RCC 7860 (cell line): Measurements from ENCODE around the gene MCF2L2.
A peak's percentile ranks its signal among the peaks of the same experiment; 100 is the strongest.

Source experiments
- DNase-seq: peaks from one replicate; pipeline ENCODE4 v3.0.0-alpha.2; 2015; ENCODE audit warnings: low spot score
- FAIRE-seq: peaks from 2 replicates; lab custom pipeline; 2012; peaks lifted over from hg19 to GRCh38; lab: Jason Lieb, UNC

MCF2L2 gene

DNA sequence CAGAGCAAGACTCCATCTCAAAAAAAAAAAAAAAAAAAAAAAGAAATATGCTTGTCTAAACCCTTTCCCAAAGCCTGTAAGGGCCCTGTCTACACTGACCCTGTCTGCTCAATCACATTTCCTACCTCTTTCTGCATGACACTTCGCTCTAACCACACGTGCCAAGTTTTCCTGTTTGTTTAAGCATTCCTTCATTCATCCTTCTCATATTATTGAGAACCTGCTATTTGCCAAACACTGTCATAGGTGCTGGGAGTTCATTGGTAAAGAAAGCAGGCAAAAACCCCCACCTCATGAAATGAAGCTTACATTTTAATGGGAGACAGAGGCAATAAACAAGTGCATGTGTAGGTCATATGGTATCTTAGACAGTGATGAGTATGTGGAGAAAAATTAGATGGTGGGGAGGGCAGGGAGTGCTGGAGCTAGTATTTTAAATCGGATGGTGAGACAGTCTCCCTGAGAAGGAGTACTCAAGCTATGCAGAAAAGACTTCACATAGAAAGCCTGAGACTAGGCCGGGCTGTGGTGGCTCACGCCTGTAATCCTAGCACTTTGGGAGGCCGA is 127.3 kb downstream of the MCF2L2 start:
- DNase-seq: no peak
- FAIRE-seq: no peak

DNA sequence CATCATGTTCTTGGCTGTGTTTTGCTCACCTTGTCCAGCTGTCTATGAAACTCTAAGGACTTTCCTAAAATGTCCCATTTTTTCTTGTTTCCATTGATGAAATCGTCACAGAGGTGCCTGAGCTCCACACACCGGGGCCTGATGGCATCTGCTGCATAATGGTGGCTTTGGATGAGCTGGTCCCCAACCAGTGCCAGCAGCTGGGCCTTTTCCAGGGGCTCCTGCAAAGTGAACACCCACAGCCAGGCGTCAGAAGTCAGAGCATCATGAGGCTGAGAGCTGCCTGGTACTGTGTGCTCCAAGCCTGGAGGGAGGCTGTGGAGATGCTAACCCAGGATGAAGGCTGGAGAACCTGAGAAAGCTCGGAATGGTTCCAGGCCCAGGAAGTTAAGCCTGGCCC is 128.4 kb downstream of the MCF2L2 start:
- no peak for FAIRE-seq
- DNase-seq: no peak

DNA sequence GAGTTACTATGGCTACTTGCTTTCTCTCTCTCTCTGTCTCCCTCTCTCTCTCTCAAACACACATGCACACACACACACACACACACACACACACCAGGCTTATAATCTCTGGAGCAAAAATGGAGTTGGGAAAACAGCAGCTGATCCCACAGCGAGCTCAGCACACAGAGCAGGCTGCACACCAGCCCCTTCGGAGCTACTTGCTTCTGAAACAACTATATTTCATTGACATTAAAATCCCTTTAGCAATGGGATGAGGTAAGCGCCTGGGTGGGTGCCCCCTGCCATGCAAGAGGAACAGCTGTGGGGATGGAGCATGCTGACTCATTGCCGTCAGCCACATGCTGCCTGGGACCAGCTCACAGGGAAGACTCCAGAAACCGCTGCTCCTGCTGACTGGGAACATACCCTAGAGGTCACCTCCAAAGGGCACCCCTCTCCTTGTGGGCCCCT is 129.7 kb downstream of the MCF2L2 start:
- FAIRE-seq (peak; percentile 79), DNase-seq (peak; percentile 83)

DNA sequence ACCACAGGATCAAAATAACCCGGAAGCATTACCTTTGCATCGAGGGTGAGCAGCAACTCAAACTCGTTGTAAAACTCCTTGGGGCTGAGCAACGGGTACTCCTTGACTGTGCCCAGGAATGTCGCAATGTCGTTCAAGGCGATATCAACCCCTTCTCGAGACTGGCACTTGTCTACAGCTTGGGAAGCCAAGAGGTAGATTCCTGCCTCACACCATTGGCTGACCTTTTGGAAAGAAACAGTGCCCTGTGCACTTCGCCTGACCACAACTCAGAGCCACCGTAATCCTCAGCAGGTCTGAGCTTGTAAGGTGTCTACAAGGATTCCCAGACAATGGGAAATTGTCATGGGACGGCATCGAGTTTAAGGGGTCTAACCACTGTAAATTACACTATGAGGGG is 131.5 kb downstream of the MCF2L2 start:
- no peak for FAIRE-seq
- no peak for DNase-seq

DNA sequence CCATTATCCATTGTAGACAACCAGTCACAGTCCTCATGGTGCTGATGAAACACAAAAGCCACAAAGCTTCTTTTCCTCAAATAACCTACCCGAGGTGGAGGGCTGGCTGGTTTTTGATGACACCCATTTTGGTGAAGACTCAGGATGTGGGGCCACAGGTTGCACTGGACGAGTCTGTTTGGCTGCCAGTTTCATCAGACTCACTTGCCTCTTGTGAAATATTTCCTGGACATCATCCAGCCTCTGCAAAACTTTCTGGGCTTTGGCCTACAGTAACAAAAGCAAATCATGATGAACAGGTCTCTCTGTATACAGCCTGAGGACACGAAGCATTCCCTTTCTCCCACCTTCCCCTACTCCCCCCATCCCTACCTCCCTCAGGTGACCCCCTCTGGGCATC is 133.2 kb downstream of the MCF2L2 start:
- DNase-seq (no peak), FAIRE-seq (no peak)

DNA sequence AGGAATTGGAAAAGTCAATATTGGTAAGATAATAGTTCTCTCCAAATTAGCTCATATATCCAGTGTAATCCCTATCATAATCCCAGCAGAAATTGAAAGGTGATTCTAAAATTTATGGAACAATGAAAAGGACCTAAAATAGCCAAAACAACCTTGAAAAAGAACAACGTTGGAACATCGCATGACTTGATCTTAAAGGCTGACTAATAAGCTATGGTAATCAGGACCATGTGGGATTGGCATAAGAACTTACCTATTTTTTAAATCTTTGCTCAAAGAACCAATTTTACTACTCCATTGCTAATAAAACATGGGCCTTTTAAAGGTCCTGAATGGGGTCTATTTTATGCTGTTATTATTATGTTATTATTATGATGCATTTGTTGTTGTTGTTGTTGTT is 134.5 kb downstream of the MCF2L2 start:
- DNase-seq: no peak

DNA sequence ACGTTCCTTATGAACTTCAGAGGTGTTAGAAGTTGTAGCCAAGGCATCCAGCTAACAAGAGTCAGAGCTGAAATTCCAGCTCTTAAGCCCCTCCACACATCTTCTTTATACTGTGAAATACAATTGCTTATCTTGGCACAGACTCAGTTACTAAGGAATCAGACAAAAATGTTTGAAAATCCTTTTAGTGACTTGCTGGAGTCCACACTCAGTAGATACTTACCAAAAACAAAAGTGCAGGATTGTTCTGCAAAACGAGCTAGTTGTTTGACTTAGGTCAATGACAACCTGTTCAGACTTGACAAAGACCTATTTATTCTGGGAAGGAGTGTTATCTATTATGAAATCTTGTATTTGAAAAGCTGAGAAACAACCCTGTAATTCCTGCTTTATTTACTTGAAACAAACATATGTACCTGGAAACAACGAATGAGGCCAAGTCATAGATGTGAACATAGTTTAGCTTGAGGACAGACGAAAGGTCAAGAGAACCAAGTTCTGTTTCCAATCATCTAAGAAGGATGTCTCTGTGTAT is 136.9 kb downstream of the MCF2L2 start:
- DNase-seq (no peak), FAIRE-seq (no peak)

More for the DNA sequence above, 134.5 kb downstream of the MCF2L2 start:
- no peak for FAIRE-seq

DNA sequence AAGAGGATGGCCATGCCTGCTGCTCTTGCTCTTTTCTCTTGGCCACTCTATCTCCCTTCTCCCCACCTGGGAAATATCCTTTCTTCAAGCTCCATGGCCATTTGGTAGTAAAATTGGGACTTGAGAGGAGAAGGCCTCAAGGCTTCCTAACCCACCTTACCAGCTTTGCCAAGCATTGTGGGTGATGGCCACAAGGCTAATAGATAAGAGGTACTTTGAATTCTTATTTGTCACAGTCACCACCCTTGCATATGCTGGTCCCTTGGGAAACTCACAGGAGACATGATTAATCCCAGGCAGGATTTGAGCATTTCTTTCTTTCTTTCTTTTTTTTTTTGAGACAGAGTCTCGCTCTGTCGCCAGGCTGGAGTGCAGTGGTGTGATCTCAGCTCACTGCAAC is 138.2 kb downstream of the MCF2L2 start:
- FAIRE-seq: no peak
- no peak for DNase-seq

DNA sequence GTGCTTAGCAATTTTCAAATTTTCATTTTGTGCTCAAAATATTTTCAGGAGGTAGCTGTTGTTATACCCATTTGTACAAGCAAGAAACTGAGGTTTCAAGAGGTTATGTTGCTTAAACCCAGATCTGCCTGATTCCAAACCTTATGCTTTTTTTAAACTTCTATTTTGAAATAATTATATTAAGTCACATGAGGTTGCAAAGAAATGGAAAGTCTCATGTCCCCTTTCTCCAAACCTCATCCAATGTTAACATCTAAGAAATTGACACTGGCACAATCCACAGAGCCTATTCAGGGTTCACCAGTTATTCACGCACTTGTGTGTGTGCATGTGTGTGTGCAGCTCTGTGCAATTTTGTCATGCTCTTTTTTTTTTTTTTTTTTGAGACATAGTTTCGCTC is 140.3 kb downstream of the MCF2L2 start:
- no peak for FAIRE-seq
- no peak for DNase-seq

DNA sequence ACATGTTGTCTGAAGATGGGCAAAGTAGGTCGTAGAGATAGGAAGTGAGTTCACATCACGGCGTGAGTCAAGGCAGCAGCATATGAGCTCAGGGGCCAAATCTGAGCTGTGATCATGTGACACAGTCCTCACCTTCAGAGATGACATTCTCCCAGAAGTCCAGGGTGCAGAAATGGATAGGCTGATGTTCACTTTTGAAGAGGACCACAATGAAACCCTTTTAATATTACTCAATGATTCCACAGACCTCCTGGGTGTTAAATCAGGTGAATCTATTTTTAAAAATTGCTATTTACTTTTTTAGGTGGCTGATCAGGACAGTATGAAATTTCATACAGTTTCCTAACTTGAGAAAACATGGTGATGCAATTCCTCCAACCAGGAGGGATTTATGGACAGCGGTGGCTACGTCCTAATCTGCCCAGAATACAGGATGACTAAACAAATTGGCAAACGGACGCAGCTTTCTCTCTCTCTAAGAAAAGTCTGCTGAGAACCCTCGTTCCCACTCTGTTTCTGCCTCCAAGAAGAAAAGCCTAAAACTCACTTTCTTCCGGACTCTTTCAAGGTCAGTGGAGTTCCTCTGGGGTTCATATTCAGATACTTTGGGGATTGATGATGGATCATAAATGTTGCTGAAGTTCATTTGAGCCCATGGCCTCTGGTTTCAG is 141.0 kb downstream of the MCF2L2 start:
- peak; percentile 32 for DNase-seq
- peak; percentile 42 for FAIRE-seq

DNA sequence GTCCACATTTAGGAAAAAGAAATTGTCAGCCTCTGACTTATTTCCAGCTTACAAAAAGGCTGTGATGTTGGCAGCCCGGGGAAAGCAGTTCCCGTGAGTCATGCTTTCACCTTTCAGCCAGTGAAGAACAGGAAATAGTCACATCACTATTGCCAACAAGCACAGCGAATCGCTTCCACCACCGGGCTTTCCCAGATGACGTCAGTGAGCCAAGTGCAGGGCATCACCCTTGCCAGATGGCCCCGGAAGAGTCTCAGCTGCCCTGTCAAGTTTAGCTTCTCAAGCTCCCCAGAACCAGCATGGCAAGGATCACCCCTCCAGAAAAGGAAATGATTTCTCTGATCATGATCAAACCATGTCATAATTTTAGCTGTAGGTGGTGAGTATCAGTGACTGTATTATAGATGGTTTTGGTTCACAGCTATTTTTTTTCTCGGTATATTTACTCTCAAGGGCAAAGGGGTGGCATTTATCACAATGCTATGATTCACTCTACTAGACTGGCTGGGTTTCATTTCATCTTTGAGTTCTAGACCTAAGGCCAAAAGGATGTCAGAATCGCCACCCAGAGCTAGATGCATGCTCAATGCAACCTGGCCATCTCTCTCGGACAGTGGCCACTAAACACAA is 142.5 kb downstream of the MCF2L2 start:
- peak; percentile 89 for FAIRE-seq
- DNase-seq: peak; percentile 94

DNA sequence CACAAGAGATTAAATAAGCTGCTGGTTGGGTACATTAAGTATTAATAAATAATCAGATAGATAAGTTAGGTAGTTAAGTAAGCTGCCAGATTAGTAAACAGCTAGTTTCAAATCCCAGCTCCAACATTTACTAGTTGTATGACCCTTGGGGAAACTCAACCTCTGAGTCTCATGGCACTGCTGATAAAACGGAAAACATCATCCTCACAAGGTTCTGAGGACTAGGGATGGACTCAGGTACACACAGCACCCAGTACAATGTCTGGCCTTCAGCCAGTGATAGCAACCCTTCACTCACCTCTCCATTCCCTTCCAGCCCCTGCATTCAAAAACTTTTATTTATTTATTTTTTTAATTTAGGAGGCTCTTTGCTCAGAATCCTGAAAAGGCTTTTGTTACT is 143.1 kb downstream of the MCF2L2 start:
- DNase-seq (no peak), FAIRE-seq (no peak)

DNA sequence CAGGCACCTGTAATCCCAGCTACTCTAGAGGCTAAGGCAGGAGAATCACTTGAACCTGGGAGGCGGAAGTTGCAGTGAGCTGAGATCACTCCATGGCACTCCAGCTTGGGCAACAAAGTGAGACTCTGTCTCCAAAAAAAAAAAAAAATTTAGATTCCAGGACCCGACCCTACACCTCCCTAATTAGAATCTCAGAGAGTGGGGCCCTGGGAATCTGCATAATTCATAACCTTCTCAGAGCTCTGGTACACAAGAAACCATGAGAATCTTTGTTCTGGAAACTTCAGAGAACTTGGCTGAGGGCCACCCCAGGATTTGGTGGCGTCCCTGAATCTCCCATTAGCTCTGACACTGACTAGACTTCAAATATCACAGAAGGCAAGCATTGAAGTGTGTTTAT is 143.8 kb downstream of the MCF2L2 start:
- FAIRE-seq: no peak

DNA sequence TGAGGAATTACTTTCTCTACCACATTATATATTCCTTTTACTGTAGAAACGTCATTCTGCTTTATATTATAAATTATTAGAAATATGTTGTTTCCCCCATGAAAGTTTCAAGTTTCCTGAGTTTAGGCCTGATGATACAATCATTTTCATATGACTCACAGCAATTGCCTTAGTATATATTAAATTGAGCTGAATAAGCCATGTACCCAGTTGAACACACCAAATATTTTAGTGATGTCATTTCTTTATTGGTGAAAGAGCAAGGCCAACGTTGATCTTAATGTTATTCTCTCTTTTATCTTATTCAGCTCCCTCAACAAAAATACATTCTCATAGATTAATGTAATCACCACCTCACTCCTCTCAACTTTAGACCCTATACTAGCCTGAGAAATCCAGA is 144.5 kb downstream of the MCF2L2 start:
- FAIRE-seq (no peak), DNase-seq (no peak)

More for the DNA sequence above, 143.8 kb downstream of the MCF2L2 start:
- DNase-seq: no peak

DNA sequence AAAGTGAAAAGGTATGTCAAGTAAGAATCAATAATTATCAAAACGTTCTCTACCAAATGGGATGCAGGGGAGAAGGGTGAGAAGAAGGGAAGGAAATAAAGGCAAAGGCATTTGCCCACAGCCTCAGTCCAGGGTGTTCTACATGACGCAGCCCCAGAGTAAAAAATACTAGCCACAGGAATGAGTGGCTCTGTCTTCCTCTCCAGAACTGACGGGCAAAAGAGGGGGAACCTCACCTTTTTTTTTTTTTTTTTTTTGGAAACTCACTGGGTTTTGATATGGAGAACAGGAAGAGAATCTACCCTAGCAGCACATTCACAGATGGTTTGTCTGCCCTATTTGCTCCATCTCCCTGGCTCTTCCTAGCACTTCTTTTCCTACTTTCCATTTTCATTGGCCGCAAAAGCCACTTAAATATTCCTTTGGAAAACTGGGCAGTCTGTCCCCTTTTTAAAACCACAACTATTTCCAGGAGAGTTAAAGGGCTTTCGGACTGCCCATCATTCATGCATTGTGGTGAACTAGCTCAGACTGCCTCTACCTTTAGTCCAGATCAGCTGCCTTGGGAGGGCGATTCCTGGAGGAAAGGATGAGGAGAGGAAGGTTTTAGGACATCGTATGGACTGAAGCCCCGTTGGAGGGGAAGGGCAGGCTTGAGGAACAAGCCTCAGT is 147.2 kb downstream of the MCF2L2 start:
- FAIRE-seq (peak; percentile 83), DNase-seq (peak; percentile 67)

DNA sequence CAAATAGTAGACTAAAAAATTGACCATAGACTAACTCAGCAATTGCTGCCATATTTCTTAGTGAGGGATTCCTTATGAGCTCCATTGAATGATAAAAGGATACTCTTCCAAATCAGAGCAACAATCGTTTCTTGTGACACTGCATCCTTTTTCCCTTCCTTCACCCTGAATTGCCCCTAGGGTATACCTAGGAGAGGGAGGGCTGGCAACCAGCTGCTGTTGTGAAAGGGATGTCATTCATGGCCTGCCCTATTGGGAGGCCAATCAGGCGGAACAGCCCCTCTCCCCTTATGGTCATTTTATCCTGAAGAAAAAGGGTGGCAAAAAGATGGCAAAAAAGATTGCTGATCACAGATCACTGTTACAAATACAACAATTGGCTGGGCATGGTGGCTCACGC is 149.0 kb downstream of the MCF2L2 start:
- FAIRE-seq: no peak

DNA sequence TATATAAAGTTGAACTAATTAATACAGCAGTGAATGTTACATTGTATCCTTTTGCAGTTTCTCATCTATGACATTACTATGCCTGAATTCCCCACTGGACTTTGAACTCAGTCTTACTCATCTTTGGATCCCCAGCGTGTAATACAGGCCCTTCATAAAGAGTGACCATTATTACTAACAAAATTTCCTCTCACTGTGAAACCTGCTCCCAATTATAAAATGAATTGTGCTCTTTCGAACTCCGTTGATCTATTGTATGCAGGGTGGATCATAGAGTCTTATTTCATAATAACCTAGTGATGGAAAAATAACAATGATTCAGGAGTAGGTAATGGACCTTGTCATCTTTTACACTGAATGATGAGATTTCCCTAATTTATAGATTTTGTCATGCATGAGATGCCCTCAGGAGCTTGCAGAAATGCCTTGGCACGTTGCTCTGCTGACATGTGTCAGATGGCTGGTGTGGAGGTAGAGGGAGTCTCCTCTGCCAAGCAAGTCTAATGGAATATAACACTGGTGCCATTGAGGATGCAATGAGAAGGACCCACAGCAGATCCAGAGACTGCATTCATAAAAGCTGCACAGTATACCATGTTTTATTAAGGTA is 149.8 kb downstream of the MCF2L2 start:
- peak; percentile 87 for DNase-seq
- FAIRE-seq: peak; percentile 89

More for the DNA sequence above, 149.0 kb downstream of the MCF2L2 start:
- DNase-seq: no peak

DNA sequence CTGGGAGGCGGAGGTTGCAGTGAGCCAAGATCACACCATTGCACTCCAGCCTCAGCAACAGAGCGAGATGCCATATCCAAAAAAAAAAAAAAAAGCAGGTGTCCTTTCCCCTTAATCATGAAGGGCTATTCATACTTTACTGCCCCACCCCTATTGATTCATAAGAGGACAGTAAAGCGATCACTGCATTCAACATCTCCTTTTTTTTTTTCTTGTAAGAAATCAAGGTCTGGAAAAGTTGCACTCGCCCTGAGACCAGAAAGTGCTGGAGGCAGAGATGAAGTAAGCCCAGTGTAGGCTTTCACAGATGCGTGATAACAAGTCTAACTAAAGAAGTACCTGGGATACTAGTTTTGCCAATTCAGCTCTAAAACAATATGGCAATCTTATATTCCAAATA is 151.2 kb downstream of the MCF2L2 start:
- no peak for FAIRE-seq
- DNase-seq: no peak

DNA sequence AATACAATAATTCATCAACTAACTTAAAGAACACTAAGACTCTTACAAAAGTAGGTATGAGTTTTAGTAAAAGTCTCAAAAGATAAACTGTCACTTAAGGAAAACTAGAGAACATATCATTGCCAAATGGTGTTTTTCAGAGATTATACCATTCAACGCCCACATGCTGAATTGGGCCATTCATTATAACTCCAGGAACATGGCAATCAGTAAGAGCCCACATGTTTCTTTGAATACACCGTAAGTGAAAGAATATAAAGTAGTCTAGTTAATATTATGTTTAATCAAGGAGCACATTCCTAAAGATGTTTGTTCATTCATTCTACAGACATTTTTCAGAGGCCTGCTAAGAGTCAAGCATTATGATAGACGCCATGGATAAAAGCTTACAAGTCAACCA is 152.5 kb downstream of the MCF2L2 start:
- no peak for DNase-seq
- no peak for FAIRE-seq

DNA sequence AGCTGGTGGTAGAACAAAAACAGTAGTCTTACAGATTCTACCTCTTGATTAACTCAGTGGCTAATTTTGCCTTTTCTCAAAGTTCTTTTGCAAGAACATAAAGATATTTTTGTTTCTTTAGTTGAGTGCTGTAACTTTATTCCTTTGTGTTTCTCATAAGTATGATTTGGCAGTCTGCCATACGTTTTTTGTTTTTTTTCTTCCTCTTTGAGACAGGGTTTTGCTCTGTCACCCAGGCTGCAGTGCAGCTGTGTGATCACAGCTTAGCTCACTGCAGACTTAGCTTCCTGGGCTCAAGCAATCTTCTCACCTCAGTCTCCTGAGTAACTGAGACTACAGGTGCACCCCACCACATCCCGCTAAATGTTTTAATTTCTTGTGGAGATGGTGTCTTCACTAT is 153.0 kb downstream of the MCF2L2 start:
- DNase-seq: no peak
- peak; percentile 30 for FAIRE-seq

DNA sequence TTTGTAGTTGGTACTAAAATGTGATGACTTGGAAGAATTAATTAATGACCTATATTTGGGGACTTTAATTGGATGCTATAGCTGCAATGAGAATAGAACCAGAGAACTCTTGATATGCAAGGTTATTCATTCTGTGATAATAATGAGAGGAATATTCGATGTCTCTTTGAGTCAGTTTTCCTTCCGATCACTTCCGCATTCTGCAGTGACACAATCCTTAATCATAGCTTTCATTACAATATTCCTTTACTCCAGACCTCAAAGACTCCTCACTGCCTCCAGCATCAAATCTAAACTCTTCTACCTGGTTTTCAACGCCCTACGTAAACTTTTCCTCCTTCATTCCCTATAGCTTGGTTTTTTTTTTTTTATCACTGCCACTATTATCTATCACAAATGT is 153.8 kb downstream of the MCF2L2 start:
- peak; percentile 45 for DNase-seq
- peak; percentile 73 for FAIRE-seq
